HG03342 (cell line): ENCODE results near the gene HES7.

ENCODE experiments used
- ATAC-seq: cut with Tn5 transposase; IDR thresholded peaks from one replicate; pipeline ENCODE4 v1.9.1; 2021; ENCODE audit warnings: mild to moderate bottlenecking, moderate library complexity; ENCODE audit not compliant: unreplicated experiment

The HES7 gene

DNA sequence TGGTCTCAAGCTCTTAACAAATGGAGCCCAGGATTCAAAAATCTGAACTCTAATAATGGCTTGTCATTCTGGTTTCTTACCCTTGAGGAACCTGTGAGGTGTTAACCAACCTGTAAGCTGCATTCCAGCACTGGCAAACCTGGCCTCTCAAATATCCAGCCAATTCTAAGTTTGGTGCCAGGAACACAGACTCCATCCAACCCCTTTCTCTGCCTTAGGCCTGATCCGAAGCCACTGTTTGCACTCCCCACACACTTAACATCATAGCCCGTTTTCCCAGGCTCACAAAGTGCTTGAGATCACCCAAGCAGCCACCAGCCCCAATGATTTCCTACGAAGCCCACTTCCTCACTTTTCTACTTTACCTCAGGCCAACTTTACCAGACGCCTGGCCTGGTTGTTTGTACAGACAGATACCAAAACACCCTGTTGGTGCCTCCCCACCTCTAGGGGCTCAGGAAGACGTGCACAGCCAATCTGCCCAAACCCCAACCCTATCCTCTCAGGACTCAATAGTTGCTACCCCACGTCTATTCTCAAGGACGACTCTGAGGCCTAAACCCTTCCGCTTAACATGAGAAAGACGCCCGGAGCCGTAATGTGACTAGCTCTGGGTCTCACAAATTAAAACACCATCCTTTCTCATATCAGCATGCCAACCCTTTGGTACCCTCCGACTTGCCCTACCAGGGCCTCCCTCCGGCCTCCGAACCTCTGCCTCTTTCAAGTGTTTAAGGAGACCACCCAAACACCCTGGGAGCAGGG is 31.5 kb upstream of the HES7 start:
- no peak for ATAC-seq

DNA sequence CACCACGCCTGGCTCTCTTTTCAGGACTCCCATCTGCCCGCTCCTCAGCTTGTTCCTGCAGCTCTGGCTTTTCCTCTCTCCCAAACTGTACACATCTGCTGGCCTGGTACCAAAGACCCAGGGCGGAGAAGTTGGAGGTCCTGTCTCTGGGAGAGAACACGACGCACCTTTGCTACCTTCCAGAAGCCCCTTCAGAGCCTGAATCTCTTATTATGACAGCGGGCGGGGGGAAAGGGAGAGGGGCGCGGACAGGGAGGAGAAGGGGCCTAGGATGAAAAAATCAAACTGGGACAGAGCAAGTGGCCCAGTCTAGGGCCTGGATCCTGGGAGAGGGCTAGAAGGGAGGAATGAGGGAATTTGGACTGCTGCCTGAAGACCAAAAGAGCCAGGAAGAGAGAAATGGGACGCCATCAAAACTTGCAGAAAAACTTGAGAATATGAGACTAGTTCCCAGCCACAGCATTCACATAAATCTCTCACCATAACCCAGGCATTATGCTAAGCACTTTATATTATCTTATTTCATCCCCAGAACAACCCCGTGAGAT is 30.8 kb upstream of the HES7 start:
- ATAC-seq = no peak

DNA sequence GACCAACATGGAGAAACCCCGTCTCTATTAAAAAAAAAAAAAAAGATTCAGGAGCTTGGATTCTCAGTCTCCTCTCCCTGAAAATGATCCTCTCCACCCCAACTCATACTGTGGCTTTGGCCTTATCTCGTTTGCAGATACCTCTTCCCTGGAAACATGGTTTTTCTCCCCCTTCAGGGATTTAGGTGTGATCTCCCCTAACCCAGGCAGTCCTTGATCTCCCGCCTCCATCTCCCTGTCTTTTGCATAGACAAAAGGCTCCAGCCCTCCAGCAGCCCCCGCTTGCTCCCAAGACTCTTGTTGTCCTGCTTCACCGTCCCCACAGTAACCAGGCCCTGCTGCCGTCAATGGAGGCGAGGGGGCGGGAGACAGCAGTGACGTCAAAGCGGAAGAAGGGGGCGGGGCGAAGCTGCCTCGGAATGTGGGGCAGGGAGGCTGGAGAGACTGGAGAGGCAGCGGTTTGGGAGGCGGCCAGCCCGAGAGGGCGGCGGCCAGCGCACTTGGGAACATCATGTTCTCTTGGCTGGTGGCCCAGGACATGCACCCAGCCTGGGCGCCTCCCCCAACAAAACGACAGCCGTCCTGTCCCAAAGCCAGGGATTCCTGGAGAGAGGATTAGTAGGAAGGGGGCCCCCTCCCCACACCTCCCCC is 30.2 kb upstream of the HES7 start:
- ATAC-seq = no peak

DNA sequence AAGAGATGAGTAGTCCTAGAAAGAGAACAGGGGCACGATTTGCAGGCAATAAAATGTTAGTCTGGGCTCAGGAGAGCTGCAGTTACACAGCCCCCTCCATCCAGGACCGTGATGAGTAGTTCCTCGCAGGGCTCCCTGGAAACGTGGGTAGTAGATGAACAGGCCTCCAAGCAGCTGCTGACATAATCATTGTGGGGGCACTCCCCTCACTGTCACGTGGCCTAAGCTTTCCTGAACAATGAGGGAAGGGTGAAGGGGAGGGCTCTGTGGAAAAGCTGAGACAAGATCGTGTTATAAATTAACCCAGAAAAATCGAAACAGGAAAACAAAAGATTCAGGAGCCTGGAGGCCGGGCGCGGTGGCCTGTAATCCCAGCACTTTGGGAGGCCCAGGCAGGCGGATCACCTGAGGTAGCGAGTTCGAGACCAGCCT is 29.6 kb upstream of the HES7 start:
- no peak for ATAC-seq

DNA sequence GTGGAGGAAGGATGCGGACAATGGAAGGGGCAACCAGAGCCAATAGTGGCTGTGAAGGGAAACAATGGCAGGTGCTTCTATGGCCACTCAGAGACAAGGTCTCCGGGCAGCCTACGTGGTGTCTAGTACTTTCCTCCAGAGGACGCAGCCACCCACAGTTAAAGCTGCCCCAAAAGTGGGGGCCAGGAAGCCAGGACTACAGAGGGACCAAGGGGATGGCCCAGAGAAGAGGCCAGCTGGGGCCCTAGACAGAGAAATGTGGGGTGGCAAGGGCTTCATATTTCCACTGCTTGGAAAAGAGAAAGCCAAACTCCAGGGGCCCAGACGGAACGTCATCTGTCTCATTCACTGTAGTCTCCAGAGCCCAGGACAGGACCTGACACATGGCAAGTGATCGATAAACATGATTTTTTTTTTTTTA is 29.1 kb upstream of the HES7 start:
- ATAC-seq = no peak

DNA sequence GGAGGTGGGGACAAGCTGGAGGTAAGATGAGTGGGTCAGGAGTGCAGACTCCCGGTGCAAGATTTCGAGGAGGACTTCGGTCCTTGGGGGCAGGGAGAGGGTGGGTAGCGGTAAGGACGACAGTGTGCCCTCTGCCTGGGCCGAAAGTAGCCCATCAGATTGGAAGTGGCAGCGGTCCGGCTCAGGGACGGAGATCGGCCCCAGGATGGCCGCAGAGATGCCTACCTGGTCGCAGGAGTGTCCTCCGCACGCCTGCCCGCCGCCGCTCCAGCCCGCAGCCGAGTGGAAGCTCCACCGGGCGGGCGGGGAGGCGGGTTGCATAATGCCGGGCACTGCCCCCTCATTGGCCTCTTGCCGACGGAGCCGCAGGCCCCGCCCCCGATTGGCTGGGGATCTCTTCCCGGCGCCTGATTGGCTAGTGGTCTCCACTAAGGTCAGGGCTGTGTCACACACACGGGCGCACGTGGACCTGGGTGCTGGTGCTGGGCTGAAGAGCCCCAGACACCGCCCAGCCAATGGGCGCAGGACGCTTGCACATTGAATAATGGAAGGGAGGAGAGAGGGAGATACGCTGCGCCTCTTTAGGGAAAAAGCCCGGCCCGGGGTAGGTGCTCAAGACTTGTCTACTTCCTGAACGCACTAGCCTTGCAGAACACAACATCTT is 28.3 kb upstream of the HES7 start, which contains the start of gene PER1:
PER1 (minus strand) TSS at position 293 of the 664 bp plus-strand sequence. CDS start 1,698 bp downstream, outside the sequence.
- no peak for ATAC-seq

DNA sequence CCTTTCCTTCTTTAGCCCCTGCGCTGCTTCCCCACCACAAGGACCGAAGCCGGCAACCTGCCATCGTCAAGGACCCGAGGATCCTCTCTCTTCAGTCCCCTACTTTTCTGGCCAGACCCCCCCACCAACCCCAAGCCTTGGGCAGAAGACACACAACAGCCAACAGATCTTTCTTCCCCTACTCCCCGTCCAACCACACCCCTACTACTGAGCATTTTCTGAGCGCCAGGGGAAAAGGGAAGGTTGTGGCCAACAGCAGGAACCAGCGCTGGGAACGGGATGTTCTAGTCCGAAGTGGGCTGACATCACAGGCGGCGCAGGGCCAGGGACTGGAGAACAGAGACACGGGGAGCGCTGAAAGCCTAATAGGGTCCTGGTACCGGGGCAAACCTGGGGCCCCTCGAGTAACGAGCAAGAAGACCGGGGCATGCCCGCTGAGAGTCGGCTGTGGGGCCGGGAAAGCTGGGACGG is 27.8 kb upstream of the HES7 start:
- ATAC-seq = no peak

DNA sequence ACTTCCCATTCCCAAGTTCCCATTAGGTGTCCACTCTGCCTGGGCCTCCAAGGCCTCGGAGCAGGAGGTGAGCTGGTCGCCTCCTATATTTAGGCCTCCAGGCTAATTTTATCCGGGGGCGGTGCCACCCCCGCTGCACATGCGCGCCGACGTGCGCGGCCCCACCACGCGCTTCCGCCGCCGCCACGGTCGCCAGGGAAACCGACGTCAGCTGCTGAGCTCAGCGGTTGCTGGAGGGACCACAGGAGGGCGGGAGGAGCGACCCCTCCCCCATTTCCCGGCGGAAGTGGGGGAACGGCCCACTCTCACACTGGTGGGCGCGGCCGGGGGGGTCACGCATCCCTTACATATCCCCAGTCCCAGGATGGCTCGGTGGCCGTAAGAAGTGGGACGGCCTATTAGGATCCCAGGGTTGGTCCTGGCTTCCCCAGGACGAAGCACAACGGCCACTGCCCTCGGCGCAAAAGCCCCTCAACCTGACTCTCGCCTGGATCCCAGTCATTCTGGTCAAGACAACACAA is 27.3 kb upstream of the HES7 start:
- ATAC-seq = peak; percentile 36

DNA sequence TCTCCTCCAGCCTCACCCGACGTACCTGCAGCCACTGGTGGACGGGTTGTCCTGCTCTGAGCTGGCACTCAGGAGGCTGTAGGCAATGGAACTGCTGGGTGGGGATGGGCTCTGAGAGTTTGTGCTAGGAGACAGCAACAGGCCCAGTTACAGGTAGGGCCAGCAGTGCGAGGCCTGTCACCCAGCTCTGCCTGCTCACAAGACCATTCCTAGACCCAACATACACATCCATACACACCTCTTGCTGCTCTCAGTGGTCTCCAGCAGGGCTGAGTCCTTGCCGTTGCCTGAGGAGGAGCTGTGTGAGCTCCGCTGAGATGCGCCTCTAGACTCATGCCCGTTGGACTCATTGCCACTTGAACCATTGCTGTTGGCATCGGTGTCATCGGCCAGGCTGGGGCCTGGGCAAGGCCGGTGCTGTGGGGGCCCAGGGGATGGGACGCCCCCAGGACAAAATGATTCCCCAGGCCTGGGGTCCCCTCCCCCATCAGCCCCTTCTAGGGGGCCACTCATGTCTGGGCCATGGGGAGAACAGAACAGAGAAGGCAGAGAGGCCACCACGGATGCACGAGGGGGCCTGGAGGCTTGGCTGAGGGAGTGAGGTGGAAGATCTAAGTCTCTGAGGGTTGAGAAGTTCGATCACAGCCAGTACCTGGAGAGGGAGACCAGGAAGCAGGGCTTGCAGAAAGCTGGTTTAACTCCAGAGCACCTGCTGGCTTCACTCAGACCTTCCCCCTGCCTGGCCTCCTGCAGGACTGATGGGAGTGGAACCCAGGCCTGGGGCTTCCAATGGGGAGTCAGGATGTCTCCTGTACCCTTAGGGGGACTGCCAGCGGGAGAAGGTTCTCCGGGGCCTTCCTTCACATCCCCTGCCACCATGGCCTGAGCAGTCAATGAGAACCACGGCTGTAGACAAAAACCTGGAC is 26.6 kb upstream of the HES7 start:
- ATAC-seq = no peak

DNA sequence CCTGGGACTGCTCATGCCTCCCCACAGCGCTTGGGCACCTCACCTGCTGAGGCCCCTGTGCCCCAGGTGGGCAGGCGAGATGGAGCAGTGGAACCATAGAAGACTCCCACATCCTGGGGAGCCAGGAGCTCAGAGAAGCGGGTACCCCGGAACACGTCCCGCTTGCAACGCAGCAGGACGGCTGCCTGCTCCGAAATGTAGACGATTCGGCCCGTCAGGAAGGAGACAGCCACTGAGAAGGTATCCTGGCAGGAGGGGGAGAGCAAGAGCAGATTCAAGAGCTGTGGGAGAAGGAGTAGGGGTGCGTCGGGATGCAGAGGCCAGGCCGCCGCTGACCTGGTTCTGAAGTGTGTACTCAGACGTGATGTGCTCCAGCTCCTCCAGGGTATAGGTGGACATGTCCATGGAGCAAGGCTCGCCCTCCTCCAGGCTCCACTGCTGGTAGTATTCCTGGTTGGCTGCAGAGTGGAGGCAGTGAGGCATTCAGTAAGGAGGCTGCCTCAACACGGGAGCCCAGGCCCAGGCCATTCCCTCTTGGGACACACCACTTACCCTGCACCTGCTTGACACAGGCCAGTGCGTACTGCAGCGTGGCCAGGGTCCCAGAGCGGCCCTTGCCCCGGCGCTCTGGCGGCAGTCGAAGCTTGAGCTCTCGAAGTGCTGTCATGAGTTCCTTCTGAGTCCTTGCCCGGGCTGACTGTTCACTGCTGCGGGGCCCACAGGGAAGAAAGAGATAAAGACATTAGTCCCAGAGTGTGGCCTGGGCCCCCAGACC is 25.7 kb upstream of the HES7 start:
- no peak for ATAC-seq

DNA sequence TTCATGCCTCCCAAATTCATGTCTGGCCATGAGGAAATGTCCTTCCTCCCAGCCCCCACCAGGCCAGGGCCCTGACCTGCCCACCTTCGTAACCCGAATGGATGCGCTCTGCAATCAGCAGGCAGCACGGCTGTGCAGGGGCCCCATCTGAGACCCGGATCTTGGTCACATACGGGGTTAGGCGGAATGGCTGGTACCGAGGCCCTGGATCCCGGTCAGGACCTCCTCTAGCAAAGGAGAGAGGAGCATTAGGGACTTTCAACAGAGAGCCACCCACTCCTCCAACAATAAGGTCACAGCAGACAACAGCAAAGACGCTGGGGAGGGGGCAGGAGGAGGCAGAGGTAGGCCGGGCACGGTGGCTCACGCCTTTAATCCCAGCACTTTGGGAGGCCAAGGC is 24.7 kb upstream of the HES7 start:
- no peak for ATAC-seq

DNA sequence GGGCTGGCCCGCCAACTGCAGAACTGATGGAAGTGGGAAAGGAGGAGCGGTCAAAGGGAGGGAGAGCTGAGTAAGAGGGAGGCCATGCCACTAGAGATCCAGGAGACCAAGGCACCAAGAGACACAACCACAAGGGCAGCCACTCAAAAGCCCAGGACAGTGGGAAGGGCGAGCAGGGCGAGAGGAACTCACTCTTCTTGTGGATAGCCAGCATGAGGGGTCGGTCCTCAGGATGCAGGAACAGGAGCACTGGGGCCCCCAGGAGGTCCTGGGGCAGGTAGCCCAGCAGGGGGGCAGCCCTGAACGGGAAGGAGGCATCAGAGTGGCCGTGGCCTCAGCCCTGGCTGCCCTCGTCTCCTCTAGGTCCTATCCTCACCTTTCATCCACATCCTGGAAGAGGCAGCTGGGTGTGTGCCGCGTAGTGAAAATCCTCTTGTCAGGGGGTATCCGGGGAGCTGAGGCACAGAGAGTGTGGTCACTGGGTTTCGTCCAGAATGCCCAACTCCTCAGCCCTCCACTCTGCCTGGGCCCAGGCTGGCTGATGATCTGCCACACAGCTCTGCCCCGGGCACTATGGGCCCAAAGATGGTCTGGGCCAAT is 24.0 kb upstream of the HES7 start:
- no peak for ATAC-seq

DNA sequence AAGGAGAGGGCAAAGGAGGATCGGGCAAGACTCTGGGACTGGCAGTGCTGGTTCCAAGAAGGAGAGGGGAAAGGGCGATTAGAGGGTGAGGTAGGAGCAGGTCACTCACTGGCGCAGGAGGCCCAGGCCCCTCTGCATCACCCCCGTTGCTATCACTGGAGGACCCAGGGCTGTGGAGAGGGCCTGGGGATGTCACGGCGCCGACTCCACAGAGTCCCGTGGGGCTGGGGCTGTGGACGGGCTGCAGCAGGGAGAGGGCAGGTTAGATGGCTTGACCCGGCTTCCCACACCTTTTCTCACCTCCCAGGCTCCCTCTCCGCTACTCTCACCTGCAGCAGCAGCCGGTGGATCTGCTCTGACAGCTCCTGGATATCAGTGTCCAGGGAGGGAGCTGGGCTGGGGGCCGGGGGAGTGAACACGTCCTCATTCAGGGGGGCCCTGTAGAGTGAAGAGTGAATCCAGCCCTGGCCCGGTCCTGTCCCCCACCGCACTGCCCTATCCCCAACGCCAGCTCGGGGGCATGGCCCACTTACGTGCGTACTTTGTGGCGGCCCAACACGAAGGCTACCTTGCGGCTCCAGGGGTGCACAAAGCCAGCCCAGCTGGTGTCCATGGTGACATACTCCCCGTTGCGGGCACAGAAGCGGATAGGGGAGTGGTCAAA is 23.4 kb upstream of the HES7 start:
- ATAC-seq = no peak

DNA sequence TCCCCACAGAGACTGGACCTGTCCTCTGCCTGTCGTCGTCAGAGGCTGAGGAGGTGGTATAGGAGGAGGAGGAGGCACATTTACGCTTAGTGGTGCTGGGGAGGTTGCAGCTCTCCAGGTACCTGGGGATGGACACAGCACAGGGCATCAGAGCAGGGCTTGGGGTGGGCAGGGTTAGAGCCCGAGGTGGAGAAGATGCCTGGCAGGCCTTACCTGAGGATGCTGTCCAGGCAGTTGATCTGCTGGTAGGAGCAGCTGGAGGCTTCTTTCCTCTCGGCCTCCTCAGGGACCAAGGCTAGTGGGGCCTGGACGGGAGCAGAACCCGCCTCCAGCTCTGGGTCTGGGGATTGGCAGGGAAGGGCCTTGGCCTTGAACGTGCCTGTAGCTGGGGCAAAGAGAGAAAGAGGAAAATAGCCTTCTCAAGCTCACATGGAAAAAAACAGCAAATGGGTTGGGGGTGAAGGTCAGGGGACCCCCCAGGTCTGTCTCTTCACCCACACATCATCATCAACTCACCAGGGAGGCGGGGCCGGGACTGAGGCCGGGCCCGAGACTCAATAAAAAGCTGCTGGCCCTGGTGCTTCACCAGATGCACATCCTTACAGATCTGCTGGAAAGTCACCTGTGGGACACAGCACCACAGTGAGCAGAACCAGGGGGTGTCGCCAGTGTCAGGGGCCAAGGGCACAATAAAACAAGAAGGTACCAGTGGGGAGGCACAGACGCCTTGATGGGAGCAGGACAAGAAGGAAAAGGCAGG is 22.7 kb upstream of the HES7 start:
- ATAC-seq = no peak

DNA sequence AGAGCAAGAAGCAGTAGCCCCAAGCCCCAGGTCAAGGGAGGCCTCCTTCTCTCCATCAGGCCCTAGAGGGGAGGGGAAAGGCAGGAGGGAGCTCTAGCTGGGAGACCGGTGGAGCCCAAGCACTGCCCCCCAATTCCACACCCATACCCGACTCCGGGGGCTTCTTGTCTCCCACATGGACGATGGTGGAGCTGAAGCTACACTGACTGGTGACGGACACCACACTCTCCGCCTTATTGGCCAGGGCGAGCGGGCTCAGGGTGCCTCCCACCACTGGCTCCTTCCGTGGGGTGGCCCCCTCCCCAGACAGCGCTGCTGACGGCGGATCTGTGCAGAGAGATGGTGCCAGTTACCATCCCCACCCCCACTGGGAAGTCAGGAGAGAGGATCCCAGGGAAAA is 21.9 kb upstream of the HES7 start:
- no peak for ATAC-seq

DNA sequence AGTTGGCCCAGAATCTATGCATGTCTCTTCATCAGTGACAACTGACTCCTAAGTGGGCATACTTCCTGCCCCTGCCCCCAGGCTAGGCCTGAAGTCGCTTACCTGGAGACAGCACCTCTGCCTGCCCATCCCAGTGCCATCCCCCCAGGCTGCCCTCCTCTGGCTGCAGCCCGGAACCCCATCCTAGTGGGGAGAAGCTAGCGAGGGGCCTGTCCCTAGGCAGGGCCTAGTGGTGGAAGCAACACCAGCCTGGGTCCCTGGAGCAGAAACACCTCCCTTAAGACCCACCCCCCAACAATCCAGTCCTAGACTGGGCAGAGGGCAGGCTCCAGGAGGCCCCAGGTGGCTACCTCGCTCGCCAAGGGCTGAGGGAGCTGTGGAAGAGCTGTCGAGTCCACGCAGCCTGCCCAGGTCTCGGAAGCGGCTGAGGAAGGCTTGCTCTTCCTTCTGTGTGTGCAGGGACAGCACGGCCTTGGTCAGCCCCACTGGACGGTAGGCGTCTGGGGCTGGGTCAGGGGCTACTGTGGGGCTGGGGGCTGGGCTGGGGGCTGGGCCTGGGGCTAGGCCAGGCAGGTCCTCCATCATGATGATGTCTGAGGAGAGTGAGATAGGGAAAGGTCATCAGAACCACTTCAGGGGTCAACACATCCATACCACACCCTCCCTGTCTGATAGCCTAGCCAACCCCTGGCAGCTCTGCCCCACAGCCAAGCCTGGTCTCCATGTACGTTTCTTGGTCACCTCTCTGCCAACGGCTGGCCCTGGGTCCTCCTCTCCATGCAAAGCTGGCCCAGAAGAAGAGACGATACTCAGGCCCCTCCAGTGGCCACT is 20.7 kb upstream of the HES7 start:
- no peak for ATAC-seq
